ENCODE data around the gene FAM187B.
"Not testable (repeated sequence)": the region's sequence is repeated elsewhere in the genome, so short reads cannot be mapped to it uniquely, and the experiment has no call there.

The FAM187B gene

DNA sequence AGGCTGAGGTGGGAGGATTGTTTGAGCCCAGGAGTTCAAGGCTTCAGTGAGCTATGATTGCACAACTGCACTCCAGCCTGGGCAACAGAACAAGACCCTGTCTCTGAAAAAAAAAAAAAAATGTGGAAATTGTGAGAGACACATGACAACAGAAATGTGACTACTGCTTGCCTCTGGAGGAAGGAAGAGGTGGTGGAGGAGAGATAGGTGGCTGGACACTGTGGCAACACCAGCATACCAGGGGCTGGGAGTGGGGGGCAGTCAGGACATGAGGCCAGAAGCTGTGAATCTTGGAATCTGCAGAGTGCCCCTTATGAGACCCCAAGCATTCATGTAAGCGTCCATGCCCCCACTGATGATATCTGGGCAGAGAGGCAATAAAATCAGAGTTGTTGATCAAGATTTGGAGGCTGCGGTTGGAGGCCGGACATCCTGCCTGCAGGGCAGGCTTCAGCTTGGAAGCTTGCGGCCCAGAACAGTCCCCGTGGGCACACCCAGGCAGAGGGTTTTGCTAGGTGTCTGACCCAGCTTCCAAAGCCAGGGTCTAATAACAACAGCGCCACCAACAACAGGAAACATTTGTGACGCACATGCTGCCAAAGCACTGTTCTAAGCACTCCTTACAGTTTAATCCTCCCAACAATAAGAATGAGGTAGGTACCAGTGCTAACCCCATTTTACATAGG lies 16.9 kb downstream of the FAM187B start:
- DNase-seq = no peak

DNA sequence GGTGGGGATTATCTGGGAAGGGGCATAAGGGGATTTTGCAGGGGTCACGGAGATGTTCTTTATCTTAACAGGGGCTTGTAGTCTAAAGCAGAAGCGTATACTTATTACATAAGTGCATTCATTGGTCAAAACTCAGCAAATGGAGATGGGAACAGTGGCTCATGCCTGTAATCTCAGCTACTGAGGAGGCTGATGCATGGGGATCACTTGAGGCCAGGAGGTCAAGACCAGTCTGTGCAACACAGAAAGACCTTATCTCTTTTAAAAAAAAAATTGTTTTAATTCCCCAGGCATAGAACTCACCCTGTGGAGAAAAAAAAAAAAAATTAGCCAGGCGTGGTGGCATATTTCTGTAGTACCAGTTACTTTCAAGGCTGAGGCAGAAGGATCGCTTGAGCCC lies 18.9 kb downstream of the FAM187B start:
- no peak for DNase-seq

DNA sequence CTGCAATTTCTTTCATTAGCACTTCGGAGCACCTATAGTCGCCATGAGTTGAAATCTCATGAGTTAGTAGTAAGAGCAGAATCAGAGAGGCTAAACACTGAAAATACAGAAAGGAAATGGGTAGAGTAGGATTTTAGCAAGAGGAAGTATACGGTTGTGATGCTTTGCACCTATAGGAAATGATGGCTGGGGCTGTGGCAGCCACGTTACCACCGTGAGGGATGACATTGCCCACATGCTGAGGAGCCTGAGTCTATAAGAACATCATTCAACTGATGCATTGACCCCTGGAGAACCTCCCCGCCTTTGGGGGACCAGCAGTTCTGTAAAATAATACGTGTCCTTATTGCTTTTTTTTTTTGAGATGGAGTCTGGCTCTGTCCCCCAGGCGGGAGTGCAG lies 20.4 kb downstream of the FAM187B start:
- no peak for DNase-seq

DNA sequence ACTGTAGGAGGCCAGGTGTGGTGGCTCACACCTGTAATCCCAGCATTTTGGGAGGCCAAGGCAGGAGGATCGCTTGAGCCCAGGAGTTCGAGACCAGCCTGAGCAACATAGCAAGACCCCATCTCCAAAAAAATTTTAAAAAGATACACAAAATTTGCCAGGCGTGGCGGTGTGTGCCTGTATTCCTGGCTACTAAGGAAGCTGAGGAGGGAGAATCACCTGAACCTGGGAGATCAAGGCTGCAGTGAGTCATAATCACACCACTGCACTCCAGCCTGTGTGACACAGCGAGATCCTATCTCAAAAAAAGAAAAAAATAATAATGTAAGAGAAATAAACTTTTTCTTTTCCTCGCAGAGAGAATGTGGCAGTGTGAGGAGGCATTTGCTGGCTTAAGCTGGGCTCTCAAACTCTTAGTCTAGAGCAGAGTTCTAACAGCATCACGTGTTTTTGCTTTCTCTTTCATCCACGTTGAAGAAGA lies 21.1 kb downstream of the FAM187B start:
- DNase-seq = no peak

DNA sequence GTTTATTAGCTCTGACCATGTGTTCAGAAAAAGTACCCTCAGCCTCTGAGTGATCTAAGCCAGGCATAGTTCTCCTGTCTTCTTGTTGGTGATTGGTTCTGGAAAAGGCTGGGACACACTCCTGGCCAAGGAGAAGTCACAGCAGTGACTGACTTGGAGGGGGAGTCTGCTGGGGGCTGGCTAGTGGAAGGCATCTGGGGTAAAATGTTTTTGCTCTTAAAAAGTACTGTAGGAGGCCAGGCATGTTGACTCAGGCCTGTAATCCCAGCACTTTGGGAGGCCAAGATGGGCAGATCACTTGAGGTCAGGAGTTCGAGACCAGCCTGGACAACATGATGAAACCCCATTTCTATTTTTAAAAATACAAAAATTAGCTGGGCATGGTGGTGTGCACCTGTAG lies 21.7 kb downstream of the FAM187B start:
- DNase-seq = no peak

DNA sequence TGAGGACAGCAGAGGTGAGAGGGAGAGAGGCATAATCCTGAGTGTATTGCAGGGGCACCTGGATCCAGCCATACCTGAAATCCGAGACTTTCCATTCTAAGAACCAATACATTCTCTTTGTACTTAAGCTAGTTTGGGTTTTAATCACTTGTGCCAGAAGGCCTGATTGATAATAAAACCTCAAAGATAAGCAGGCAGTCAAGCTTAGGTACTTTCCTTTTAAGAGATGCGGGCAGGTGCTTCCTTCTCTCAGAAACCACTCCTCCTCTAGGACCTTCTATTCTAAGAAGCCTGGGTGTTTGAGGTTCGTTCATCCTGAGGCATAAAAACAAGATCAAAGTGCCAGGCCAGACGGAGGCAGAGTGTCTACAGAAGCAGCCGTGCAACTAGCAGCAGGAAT lies 22.2 kb downstream of the FAM187B start:
- no peak for DNase-seq

DNA sequence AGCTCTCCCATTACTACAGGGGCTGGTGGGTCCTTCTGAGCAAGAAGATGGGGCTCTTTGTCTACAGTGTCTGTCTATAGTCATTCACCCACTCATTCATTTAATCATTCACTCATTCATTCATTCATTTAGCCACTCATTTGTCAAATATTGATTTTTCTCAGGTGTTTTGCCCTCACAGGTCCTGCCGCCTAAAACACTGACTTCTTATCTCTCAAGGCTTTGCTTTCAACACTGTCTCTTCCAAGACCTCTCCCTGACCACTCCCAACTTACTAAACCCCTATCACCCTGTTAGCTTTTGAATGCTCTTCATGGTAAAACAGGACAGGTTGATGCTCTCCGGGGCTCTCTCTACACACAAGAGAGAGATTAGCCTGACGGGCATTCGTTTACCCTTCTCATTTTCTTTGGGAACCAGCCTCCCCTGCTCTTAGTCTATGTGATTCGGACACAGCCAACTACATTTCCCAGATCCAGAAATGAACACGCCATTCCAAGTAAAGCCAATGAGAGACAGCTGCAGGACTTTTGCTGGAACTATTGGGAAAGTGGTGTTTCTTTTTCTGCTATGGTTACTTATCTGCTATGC lies 22.7 kb downstream of the FAM187B start:
- no peak for DNase-seq

DNA sequence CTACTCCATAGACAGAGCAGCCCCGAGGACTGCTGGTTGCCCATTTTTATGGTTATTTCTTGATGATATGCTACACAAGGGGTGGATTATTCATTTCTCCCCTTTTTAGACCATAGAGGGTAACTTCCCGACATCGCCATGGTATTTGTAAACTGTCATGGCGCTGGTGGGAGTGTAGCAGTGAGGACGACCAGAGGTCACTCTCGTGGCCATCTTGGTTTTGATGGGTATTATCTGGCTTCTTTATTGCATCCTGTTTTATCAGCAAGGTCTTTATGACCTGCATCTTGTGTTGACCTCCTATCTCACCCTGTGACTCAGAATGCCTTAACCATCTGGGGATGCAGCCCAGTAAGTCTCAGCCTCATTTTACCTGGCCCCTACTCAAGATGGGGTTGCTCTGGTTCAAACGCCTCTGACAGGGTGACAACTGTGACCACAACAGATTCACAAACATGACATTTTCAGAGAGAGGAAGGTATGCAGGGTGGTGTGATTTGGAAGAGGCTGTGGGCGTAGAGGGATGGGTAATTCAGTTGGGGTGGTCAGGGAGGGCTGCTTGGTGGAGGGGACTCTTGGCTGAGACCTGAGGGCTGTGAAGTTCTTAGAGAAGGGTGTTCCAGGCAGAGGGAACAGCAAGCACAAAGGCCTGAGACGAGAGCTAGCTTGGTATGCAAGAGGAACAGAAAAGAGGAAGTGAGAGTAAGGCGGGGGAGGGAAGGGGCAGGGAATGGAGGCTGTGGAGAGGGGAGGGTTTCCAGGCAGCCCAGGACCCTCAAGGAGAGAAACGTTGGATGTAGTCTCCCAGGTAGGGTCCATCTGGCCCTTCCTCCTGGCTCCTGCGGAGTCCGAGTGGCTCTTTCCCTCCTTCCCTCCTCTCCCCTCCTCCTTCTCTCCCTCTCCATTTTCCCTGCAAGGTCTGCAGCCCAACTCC lies 23.5 kb downstream of the FAM187B start:
- DNase-seq = no peak

DNA sequence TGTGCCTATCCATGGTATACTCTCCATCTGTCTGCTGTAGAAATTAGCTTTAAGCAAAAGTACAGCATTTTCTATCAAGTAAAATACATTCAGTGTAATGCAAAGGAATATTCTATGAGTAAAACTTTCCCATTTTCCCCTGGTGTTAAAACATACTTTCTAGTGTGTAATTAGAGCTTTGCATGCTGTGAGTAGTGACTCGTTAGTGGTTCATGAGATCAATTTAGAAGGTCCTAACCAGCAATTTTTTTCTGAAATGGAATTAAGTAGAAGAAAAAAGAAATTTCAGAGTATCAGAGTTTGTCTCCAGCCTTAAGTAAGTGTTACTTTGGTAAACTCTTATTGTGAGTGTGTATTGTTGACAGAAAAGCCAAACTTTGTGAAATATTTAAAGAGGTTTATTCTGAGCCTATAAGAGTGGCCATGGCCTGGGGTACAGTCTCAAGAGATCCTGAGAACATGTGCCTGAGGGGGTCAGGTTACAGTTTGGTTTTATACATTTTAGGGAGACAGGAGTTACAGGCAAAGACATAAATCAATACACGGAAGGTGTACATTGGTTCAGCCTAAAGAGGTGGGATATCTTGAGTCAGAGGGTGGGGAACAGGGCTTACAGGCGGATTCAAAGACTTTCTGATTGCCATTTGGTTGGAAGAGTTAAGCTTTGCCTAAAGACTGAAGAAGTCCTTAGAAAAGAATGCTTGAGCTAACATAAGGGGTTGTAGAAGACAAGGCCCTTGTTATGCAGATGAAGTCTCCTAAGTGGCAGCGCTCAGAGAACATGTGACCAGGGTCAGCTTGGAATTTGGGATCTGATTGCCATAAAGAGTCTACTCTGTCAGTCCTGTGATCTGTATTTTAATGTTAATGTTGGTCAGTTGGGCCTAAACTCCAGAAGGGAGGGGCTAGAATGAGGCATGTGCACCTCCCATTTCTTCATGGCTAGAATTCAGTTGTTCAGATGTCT lies 25.5 kb downstream of the FAM187B start:
- no peak for DNase-seq

DNA sequence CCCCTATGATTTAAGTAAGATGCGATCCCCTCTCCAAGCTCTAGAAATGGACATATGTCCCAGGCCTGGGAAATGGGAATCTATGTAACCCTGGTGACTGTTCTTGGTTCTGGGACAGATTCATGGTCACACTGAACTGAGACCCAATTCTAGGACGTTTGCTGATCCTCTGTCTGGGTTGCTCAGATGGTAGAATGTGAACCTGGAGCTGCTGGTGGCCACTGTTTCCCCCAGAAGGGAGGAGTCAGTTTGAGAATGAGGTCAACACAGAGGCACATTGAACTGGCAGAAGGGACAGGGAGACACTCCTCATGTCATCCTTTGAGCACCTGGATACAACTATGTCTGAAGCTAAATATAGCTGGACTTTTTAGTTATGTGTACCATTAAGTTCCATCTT lies 29.1 kb downstream of the FAM187B start:
- no peak for DNase-seq

DNA sequence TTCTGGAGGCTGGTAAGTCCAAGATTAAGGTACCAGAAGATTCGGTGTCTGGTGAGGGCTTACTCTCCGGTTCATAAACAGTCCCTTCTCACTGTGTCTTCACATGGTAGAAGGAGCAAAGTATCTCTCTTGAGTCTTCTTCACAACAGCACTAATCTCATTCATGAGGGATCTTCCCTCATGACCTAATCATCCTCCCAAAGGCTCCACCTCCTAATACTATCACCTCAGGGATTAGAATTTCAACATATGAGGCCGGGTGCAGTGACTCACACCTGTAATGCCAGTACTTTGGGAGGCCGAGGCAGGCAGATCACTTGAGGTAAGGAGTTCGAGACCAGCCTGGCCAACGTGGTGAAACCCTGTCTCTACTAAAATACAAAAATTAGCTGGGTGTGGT lies 31.7 kb downstream of the FAM187B start:
- not testable (repeated sequence) for DNase-seq

DNA sequence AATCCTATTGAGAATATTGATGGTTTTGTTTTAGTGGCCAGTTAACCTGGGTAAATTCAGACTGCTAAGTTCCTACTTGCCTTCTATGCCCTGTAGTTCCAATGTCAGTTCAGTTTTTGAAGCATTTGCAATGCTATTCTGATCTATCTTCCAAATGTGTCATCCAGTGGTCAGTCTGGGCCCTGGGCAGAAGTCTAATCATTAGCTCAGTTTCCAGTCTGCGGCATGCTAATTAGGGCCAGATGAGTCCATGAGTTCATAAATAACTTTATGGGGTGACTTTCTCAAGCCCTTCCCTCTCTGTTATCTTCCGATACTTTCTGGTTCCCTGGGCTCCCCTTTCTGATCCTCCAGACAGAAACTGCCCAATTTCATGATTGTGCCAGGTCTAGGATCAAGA lies 32.7 kb downstream of the FAM187B start:
- DNase-seq = no peak

DNA sequence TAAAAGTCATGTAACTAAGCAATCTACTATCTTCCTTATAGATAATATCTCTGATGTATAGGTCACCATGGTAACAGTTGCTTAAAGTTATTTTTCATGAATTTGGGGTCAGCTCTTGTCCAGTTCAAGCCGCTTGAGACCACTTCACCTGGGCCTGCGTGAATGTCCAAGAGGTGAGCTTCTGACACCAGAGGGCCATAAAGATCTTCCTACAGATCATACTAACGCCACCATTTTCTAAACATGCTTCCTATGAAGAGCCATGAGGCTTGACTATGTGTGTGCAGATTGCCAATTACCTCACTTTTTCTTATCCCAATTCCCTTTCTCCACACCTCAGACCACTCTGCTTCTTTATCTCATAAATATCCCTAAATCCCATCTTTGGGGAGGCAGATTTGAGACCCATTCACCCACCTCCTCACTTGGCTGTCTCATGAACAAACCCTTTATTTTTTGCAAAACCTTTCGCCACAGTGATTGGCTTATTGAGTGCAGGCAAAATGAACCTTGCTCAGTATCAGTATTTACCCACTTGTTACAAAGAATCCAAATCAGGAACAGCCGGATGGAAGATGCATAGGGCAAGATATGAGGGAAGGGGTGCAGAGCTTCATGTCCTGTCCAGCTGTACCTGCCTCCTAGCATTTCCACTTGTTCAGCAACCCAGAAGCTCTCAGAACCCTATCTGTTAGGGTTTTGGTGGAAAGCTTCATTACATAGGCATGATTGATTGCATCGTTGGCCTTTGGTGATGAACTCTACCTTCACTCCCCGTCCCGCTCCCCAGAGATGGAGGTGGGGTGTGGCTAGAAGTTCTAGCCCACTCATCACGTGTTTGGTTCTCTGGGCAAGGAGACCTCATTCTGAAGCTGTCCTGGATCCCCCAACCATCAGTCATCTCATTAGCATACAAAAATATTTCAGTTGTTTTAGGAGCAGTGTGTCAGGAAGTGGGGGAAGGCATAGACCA lies 34.2 kb downstream of the FAM187B start:
- peak in 1 of 3 experiments; percentile 12 for DNase-seq

DNA sequence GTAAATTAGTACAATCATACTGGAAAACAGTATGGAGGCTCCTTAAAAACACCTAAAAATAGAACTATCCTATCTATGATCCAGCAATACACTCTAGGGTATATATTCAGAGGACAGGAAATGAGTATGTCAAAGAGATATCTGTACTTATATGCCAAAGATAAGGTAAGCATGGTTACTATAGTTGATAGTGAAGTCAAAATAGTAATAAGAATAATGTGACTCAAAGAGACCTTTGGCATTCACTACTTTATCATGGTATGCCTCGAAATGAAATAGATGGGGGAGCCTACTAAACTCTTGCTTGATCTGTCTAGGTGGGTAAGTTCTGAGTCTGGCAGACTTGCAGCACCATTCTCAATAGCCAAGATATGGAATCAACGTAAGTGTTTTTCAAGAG lies 43.7 kb downstream of the FAM187B start:
- DNase-seq = no peak

DNA sequence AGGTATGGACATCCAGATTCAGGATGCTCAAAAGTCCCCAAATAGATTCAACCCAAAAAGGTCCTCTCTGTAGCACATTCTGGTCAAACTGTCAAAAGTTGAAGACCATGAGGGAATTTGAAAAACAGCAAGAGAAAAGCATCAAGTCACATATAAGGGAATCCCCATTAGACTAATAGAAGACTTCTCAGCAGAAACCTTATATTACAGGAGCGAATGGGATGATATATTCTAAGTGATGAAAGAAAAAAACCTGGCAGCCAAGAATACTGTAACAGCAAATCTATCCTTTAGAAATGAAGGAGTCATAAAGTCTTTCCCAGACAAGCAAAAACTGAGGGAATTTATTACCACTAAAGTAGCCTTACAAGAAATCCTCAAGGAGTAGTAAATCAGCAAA lies 44.3 kb downstream of the FAM187B start:
- no peak for DNase-seq

DNA sequence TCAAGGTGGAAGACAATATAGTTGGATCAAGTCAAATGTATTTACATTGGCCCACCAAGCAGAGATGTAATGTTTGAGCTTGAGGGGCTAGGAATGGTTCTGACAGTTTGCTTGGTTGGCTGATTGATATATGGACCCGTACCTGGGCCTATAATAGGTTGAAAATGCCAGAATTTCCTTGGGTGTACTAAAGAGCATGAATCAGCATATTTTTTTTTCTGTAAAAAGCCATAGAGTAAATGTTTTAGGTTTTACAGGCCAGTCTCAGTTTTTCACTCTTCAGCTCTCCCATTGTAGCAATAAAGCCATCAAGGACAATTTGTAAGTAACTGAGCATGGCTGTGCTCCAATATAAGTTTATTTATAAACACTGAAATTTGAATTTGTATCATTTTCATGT lies 47.2 kb downstream of the FAM187B start:
- no peak for DNase-seq

DNA sequence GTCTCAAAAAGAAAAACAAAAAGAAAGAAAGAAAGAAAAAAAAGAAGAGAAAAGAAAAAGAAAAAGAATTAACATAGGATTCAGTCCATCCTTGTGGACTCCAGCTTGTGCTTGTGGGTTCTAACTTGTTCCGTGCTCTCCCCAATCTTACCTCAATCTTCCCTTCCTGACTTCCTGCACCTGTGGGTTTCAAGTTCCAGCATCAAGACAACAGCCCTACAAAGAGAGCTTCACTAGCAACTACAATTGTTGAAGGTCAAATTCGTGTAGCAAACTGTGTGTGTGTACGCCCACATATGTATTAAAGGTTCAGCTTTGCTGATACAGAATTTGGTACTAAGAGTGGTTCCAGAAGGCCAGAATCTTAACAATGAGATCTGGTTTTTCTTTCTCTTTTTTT lies 48.7 kb downstream of the FAM187B start:
- no peak for DNase-seq

DNA sequence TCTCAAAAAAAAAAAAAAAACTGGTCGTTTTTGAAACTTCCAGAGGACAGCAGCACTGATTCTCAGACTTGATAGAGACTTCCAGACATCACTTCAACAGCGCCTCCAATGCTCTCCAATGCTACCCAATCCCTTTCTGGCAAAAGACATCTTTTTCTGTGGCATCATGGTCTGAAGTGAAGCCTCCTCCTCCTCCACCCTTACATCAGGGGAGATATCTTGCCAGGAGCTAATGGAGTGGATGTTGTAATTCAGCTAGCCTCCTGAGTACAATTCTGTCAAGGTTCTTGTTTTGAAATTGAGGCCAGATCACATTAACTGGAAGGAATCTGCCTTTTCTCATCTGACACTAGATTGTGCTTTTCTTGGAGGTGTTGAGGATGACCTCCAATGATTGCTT lies 49.8 kb downstream of the FAM187B start:
- DNase-seq = no peak

DNA sequence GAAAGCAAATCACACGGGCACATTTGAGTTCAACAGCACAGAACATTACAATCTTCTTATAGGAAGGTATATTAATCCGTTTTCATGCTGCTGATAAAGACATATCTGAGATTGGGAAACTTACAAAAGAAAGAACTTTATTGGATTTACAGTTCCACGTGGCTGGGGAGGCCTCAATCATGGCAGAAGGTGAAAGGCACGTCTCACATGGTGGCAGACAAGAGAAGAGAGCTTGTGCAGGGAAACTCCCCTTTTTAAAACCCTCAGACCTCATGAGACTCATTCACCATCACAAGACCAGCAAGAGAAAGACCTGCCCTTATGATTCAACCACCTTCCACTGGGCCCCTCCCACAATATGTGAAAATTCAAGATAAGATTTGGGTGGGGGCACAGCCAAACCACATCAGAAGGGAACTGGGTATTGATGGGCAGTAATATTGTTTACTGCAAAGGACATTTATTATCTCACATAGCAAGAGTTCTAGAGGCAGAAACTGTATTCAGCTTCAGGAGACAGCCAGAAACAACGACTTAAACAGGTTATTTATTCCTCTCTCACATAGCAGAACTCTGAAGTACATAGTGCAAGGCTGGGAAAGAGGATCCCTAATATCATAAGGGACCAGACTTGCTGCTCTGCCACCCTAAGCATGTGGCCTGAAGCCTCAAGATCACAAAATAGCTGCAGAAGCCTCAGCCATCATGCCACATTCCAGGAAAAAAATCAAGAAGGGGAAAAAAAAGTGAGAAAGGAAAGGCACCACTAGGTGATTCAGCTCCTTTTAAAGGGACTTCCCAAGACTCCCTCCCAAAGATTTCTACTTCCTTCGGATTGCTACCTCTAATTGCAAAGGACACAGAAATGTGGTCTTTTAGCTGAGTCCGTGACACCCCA lies 50.9 kb downstream of the FAM187B start:
- DNase-seq = no peak

DNA sequence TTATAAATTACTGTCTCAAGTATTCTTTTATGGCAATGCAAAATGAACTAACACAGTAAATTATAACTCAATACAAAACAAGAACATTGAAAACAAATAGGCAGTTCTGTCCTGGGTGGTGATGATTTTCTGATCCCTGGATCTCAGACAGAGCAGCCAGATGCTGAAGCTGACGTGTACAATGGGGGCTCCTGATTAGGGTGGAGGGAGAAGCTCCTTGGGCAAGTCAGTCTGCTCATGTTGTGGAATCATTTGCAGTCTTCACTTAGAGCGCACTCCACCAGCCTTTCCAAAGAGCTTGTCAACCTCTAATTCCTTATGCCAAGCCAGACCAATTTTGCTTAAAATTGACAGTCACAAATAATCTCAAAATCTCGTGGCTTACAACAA lies 52.4 kb downstream of the FAM187B start:
- no peak for DNase-seq

Data from NCI-H1417 (cell line).